Measurements from ENCODE around the gene SPINK9. TPM values are rescaled to one million over a fixed set of nuclear protein-coding genes. Genes with fewer than 3 reads are reported as not detected.
A peak's percentile ranks its signal among the peaks of the same experiment; 100 is the strongest.

SPINK9 gene
- total RNA-seq, 1 experiment from 2014 or later, result not detected

GRCh38 chr5:148342371-148343045 is 7.1 kb downstream of the SPINK9 start:
- H3K4me1 ChIP-seq, result no peaks in the 10 kb centered on the region
- H3K4me3 ChIP-seq, result no peak overlapping the region
- no peaks in the 10 kb centered on the region for H3K36me3 ChIP-seq
- H3K27me3 ChIP-seq, result no peaks in the 10 kb centered on the region
- no peaks in the 10 kb centered on the region for H3K9me3 ChIP-seq (replicated peaks)
- no peak for DNase-seq
- H3K27ac ChIP-seq, result no peak overlapping the region

DNA sequence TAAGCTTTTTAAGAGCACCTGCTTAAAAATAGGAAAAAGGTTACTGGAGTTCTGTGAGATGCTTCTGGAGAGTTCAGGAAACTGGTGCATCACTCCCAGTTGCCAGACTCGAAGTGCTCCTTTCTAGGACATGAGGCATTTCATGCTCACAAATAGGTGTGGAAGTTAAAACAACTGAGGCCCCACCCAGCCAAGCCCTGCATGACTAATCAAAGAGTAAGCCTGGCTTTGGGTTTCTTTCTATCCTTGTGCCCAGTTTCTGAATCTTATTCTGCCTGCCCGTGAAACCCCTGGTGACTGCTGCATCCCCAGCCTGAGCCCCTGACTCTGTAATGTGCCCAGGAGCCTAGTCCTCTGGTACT is 7.7 kb downstream of the SPINK9 start:
- no peak overlapping the region for H3K27ac ChIP-seq
- DNase-seq, result peak; percentile 3 to 4
- no peak overlapping the region for H3K4me3 ChIP-seq
- no peaks in the 10 kb centered on the region for H3K36me3 ChIP-seq
- H3K9me3 ChIP-seq (replicated peaks), result no peaks in the 10 kb centered on the region
- no peaks in the 10 kb centered on the region for H3K27me3 ChIP-seq
- H3K4me1 ChIP-seq, result no peaks in the 10 kb centered on the region

GRCh38 chr5:148343603-148344487 is 8.5 kb downstream of the SPINK9 start:
- H3K4me1 ChIP-seq, result no peaks in the 10 kb centered on the region
- no peaks in the 10 kb centered on the region for H3K27me3 ChIP-seq
- no peaks in the 10 kb centered on the region for H3K36me3 ChIP-seq
- H3K27ac ChIP-seq, result no peak overlapping the region
- H3K4me3 ChIP-seq, result no peak overlapping the region
- H3K9me3 ChIP-seq (replicated peaks), result no peaks in the 10 kb centered on the region
- DNase-seq, result no peak

DNA sequence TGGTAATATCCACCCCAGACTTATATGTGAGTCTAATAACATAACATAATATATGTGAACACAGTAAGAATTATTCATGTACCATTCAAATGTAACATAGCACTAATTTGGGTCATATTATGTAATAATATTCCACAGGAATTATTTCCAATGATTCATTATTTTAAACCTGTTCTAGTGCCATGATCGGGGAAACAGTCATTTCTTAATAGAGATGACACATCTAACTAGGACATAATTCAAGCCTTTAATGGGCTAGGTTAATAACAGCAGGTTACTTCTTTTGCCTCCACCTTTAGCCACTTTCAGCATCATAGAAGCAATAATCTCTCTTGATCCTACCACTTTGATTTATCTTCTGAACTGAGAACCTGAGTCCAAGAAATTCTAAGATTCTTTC is 12.3 kb downstream of the SPINK9 start:
- no peak for DNase-seq
- H3K9me3 ChIP-seq (replicated peaks), result no peaks in the 10 kb centered on the region
- no peaks in the 10 kb centered on the region; the same call in 1 of the 2 replicates for H3K27me3 ChIP-seq
- H3K36me3 ChIP-seq, result no peaks in the 10 kb centered on the region
- no peak overlapping the region for H3K4me3 ChIP-seq
- no peaks in the 10 kb centered on the region for H3K4me1 ChIP-seq
- H3K27ac ChIP-seq, result no peak overlapping the region

DNA sequence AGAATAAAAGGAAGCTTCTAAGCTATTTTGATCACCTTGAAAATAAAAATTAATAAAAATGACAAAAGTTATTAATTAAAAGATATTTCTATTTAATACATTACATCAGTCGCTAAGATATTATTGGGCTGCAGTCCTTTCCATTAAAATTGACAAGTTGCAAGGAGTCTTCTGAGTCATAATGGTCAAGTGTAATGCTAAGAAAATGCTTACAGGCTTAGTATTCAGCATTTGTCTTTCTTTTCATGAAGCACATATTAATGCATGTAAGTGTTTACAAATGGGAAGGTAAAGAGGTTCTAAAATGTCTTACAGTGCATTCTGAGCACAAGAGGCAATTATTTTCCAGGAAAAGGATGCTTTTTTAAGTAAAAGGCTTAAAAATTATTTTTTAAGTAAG is 17.3 kb downstream of the SPINK9 start:
- DNase-seq, result no peak
- Histone ChIP-seq H3K9me3 (replicated peaks) (no peaks in the 10 kb centered on the region; the same call in 1 of the 2 replicates), H3K36me3 (no peaks in the 10 kb centered on the region), H3K4me3 (no peak overlapping the region), H3K27ac (no peak overlapping the region), H3K27me3 (no peaks in the 10 kb centered on the region; the same call in 1 of the 2 replicates), H3K4me1 (no peaks in the 10 kb centered on the region)

DNA sequence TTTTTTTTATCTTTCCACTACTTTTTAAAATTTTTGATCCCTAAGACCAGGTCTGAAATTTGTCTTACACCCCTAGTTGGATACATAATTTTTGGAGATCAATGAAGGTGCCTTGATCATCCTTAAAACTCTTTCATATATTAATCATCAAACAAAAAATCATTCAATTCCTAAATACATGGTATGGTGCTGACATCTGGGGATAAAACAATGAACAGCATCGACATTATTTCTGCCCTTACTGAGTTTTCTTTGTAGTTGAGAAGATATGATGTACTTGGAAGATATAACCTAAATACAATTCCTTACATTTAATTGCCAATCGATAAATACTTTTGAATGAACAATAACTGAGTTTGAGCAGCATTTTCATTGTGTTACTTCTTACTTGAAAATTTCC is 18.3 kb downstream of the SPINK9 start:
- DNase-seq, result no peak
- H3K4me1 ChIP-seq, result no peaks in the 10 kb centered on the region
- no peak overlapping the region for H3K4me3 ChIP-seq
- H3K36me3 ChIP-seq, result no peaks in the 10 kb centered on the region
- H3K9me3 ChIP-seq (replicated peaks), result no peaks in the 10 kb centered on the region; the same call in 1 of the 2 replicates
- no peaks in the 10 kb centered on the region; the same call in 1 of the 2 replicates for H3K27me3 ChIP-seq
- no peak overlapping the region for H3K27ac ChIP-seq

DNA sequence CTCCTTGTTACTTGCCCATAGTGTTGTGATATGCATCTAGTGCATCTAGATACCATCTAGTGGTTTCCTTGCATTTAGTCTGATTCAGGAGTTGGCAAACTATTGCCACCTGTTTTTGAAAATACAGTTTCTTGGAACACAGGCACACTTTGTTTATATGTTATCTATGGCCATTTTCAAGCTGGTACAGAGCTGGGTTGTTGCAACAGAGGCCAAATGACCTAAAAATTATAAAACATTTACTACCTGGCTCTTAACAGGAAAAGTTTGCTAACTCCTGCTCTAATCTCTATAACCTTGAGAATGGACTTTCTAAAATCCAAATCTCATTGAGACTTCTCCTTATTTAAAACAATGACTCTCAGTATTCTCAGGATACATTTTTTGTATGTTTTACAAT is 29.0 kb downstream of the SPINK9 start:
- H3K27me3 ChIP-seq, result no peaks in the 10 kb centered on the region
- no peaks in the 10 kb centered on the region for H3K36me3 ChIP-seq
- no peaks in the 10 kb centered on the region for H3K4me1 ChIP-seq
- no peak overlapping the region for H3K4me3 ChIP-seq
- no peaks in the 10 kb centered on the region for H3K9me3 ChIP-seq (replicated peaks)
- no peak for DNase-seq
- no peak overlapping the region for H3K27ac ChIP-seq

DNA sequence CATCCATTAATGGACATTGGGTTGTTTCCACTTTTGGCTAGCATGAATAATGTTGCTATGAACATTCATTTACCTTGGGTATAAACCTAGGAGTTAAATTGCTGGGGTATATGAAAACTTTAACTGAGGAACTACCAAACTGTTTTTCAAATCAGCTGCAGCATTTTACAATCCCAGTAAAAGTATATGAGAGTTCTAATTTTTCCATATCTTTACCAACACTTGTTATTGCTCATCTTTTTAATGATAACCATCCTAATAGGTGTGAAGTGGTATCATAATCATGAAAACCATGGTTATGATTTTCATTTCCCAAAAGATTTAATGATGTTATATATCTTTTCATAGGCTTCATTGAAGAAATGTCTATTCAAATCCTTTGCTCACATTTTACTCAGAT is 32.9 kb downstream of the SPINK9 start:
- Histone ChIP-seq H3K9me3 (replicated peaks) (no peaks in the 10 kb centered on the region), H3K4me1 (no peaks in the 10 kb centered on the region), H3K27ac (no peak overlapping the region), H3K36me3 (no peaks in the 10 kb centered on the region), H3K27me3 (no peaks in the 10 kb centered on the region), H3K4me3 (no peak overlapping the region)
- DNase-seq, result no peak

GRCh38 chr5:148372166-148372725 is 36.9 kb downstream of the SPINK9 start:
- no peaks in the 10 kb centered on the region for H3K27me3 ChIP-seq
- no peaks in the 10 kb centered on the region for H3K36me3 ChIP-seq
- H3K27ac ChIP-seq, result no peak overlapping the region

GRCh38 chr5:148372893-148373292 is 37.5 kb downstream of the SPINK9 start:
- Histone ChIP-seq H3K9me3 (replicated peaks) (no peaks in the 10 kb centered on the region), H3K27ac (no peak overlapping the region), H3K36me3 (no peaks in the 10 kb centered on the region), H3K4me3 (no peak overlapping the region), H3K4me1 (no peaks in the 10 kb centered on the region), H3K27me3 (no peaks in the 10 kb centered on the region)
- DNase-seq, result no peak

More at GRCh38 chr5:148372166-148372725, 36.9 kb downstream of the SPINK9 start:
- H3K9me3 ChIP-seq (replicated peaks), result no peaks in the 10 kb centered on the region
- no peak for DNase-seq
- no peak overlapping the region for H3K4me3 ChIP-seq
- no peaks in the 10 kb centered on the region for H3K4me1 ChIP-seq

GRCh38 chr5:148374690-148375360 is 39.5 kb downstream of the SPINK9 start:
- Histone ChIP-seq H3K9me3 (replicated peaks) (no peaks in the 10 kb centered on the region), H3K27me3 (no peaks in the 10 kb centered on the region), H3K36me3 (no peaks in the 10 kb centered on the region), H3K27ac (no peak overlapping the region), H3K4me1 (no peaks in the 10 kb centered on the region), H3K4me3 (no peak overlapping the region)
- peak; percentile 36 to 60 for DNase-seq

- DNase-seq, result no peak
- no peak overlapping the region for H3K4me3 ChIP-seq
- no peaks in the 10 kb centered on the region for H3K27me3 ChIP-seq
- H3K27ac ChIP-seq, result no peak overlapping the region
- H3K9me3 ChIP-seq (replicated peaks), result no peaks in the 10 kb centered on the region
- no peaks in the 10 kb centered on the region for H3K36me3 ChIP-seq
- no peaks in the 10 kb centered on the region for H3K4me1 ChIP-seq
These were observed 40.8 kb downstream of the SPINK9 start for GRCh38 chr5:148376198-148376597.

- H3K4me3 ChIP-seq, result no peak overlapping the region
- no peak overlapping the region for H3K27ac ChIP-seq
- no peaks in the 10 kb centered on the region for H3K4me1 ChIP-seq
- no peak for DNase-seq
- no peaks in the 10 kb centered on the region for H3K36me3 ChIP-seq
- no peaks in the 10 kb centered on the region for H3K9me3 ChIP-seq (replicated peaks)
- no peaks in the 10 kb centered on the region for H3K27me3 ChIP-seq
These were observed 43.3 kb downstream of the SPINK9 start for GRCh38 chr5:148378670-148379069.

- no peaks in the 10 kb centered on the region for H3K27me3 ChIP-seq
- DNase-seq, result no peak
- H3K36me3 ChIP-seq, result no peaks in the 10 kb centered on the region
- H3K9me3 ChIP-seq (replicated peaks), result no peaks in the 10 kb centered on the region
- H3K27ac ChIP-seq, result no peak overlapping the region
- no peaks in the 10 kb centered on the region for H3K4me1 ChIP-seq
- H3K4me3 ChIP-seq, result no peak overlapping the region
These were observed 44.0 kb downstream of the SPINK9 start for GRCh38 chr5:148379340-148379739.

GRCh38 chr5:148381906-148382305 is 46.5 kb downstream of the SPINK9 start:
- Histone ChIP-seq H3K9me3 (replicated peaks) (no peaks in the 10 kb centered on the region), H3K27ac (no peak overlapping the region), H3K36me3 (no peaks in the 10 kb centered on the region), H3K27me3 (no peaks in the 10 kb centered on the region), H3K4me1 (0 out of 2 replicates have a peak, but pooled peaks cover 3% of the 10 kb centered on the region), H3K4me3 (no peak overlapping the region)
- no peak for DNase-seq

All from SJCRH30 (cell line).